PFSK-1 (cell line): ENCODE measurements around the gene PNMA1.

Experiments
- FOXP2 ChIP-seq: optimal IDR thresholded peaks from 2 replicates; pipeline ENCODE3; 2011; ENCODE audit warnings: borderline replicate concordance, control low read depth, inconsistent platforms; ENCODE audit not compliant: insufficient read depth; ENCODE audit errors: extremely low read length, extremely low read depth
- POLR2AphosphoS5 ChIP-seq: IDR thresholded peaks from 2 replicates; pipeline ENCODE4 v1.6.1; 2012; ENCODE audit warnings: low read depth, mild to moderate bottlenecking, control low read depth, low read length, moderate library complexity
- REST ChIP-seq, 2 experiments: IDR thresholded peaks; 2 replicates each; pipeline versions ENCODE4 v1.6.1 to v1.8.0; 2011 to 2012; ENCODE audit warnings: low read depth in 2 of 2, low read length in 2 of 2, control low read depth in 1 of 2, inconsistent platforms in 1 of 2, mild to moderate bottlenecking in 1 of 2, moderate library complexity in 1 of 2; ENCODE audit not compliant: insufficient read depth in 1 of 2
- SIN3A ChIP-seq: IDR thresholded peaks from 2 replicates; pipeline ENCODE4 v1.6.1; 2012; ENCODE audit warnings: mild to moderate bottlenecking, low read length, moderate library complexity, borderline replicate concordance; ENCODE audit not compliant: insufficient read depth
- TAF1 ChIP-seq: IDR thresholded peaks from 2 replicates; pipeline ENCODE4 v1.6.1; 2012; ENCODE audit warnings: low read length, control low read depth, borderline replicate concordance; ENCODE audit not compliant: insufficient read depth

PNMA1 gene

GRCh38 chr14:73757876-73758391 is 43.8 kb upstream of the PNMA1 start:
- TF ChIP-seq SIN3A (no peak), TAF1 (no peak), FOXP2 (no peak), REST (IDR thresholded peaks at IDR 0.05; ENCODE audit: insufficient read depth in 1 of 2, low read depth in 2 of 2, low read length in 2 of 2) (no peak), POLR2AphosphoS5 (no peak)

GRCh38 chr14:73757381-73757780 is 43.2 kb upstream of the PNMA1 start:
- TF ChIP-seq POLR2AphosphoS5 (no peak), FOXP2 (no peak), SIN3A (no peak), REST (IDR thresholded peaks at IDR 0.05; ENCODE audit: insufficient read depth in 1 of 2, low read depth in 2 of 2, low read length in 2 of 2) (no peak), TAF1 (no peak)

GRCh38 chr14:73755434-73756014 is 41.3 kb upstream of the PNMA1 start:
- no peak for TF ChIP-seq REST (IDR thresholded peaks at IDR 0.05; ENCODE audit: insufficient read depth in 1 of 2, low read depth in 2 of 2, low read length in 2 of 2)
- no peak for TF ChIP-seq POLR2AphosphoS5
- no peak for TF ChIP-seq TAF1

- TF ChIP-seq FOXP2 = no peak
- no peak for TF ChIP-seq TAF1
- TF ChIP-seq REST (IDR thresholded peaks at IDR 0.05; ENCODE audit: insufficient read depth in 1 of 2, low read depth in 2 of 2, low read length in 2 of 2) = no peak
- TF ChIP-seq POLR2AphosphoS5 = no peak
- TF ChIP-seq SIN3A = no peak
Observed at GRCh38 chr14:73754911-73755360, 40.8 kb upstream of the PNMA1 start.
